IMR-90 (cell line): ENCODE data around the gene RESF1. TPM values are rescaled to one million over a fixed set of nuclear protein-coding genes. Genes with fewer than 3 reads are reported as not detected.

Experiments used
- ATAC-seq: fragments of 200-7000 bp; cut with Tn5 transposase; 2 replicates; pipeline ENCODE4 v1.9.1; 2020; ENCODE audit warnings: low read depth, mild to moderate bottlenecking, moderate library complexity
- BruUV-seq: library from RNA; stranded (reverse); fragments of 400-500 nt; replicated peaks from 2 replicates; lab custom pipeline; 2021; lab: Mats Ljungman, UMichigan
- CTCF ChIA-PET: fragments of 300-600 bp; formaldehyde crosslinking; extraction: SDS; loops from one replicate; lab custom pipeline; 2021; ENCODE audit warnings: antibody characterized with exemption; lab: Yijun Ruan, JAX
- POLR2A ChIA-PET: fragments of 300-600 bp; sonication (Branson Sonifier 250); formaldehyde crosslinking; loops from one replicate; lab custom pipeline; 2022; ENCODE audit warnings: antibody characterized with exemption; ENCODE audit not compliant: unreplicated experiment; lab: Charles Lee
- DNase-seq: peaks from one replicate; pipeline ENCODE4 v3.0.0; 2013
- H2AFZ ChIP-seq: replicated peaks from 2 replicates; pipeline ENCODE3; 2013; ENCODE audit warnings: low read length, mild to moderate bottlenecking; ENCODE audit not compliant: poor library complexity
- H2AK5ac ChIP-seq: 2 replicates; pipeline ENCODE4 v1.6.1; 2013; ENCODE audit warnings: low read depth, low read length, inconsistent platforms
- H2AK9ac ChIP-seq: replicated peaks from 2 replicates; pipeline ENCODE3; 2013; ENCODE audit warnings: mild to moderate bottlenecking, low read depth, low read length, moderate library complexity; ENCODE audit not compliant: poor library complexity
- H2BK120ac ChIP-seq: 2 replicates; pipeline ENCODE4 v1.6.1; 2013; ENCODE audit warnings: low read depth, low read length, inconsistent platforms
- H2BK15ac ChIP-seq: 3 replicates; pipeline ENCODE4 v1.6.1; 2013; ENCODE audit warnings: low read depth, low read length, inconsistent platforms
- H2BK20ac ChIP-seq: 2 replicates; pipeline ENCODE4 v1.6.1; 2013; ENCODE audit warnings: low read depth, mild to moderate bottlenecking, inconsistent platforms, low read length, moderate library complexity
- H2BK5ac ChIP-seq: 2 replicates; pipeline ENCODE4 v1.6.1; 2013; ENCODE audit warnings: mild to moderate bottlenecking, low read depth, low read length, inconsistent platforms; ENCODE audit not compliant: poor library complexity, severe bottlenecking
- H3K14ac ChIP-seq: replicated peaks from 2 replicates; pipeline ENCODE4 v1.6.1; 2013; ENCODE audit warnings: low read depth, low read length, inconsistent platforms
- H3K18ac ChIP-seq: 2 replicates; pipeline ENCODE4 v1.6.1; 2013; ENCODE audit warnings: low read depth, low read length, control low read depth
- H3K23ac ChIP-seq: 2 replicates; pipeline ENCODE4 v1.6.1; 2013; ENCODE audit warnings: low read depth, low read length, inconsistent platforms
- H3K27ac ChIP-seq: 2 replicates; pipeline ENCODE4 v1.5.1; 2013; ENCODE audit warnings: mild to moderate bottlenecking, control low read depth, low read length; ENCODE audit not compliant: insufficient read depth
- H3K27me3 ChIP-seq: 2 replicates; pipeline ENCODE4 v1.6.1; 2013; ENCODE audit warnings: low read length; ENCODE audit not compliant: control insufficient read depth, insufficient read depth
- H3K36me3 ChIP-seq: 2 replicates; pipeline ENCODE4 v1.6.1; 2013; ENCODE audit warnings: low read length, mixed read lengths; ENCODE audit not compliant: control insufficient read depth, insufficient read depth
- H3K4ac ChIP-seq: 2 replicates; pipeline ENCODE4 v1.6.1; 2013; ENCODE audit warnings: low read depth, low read length, inconsistent platforms
- H3K4me1 ChIP-seq: 2 replicates; pipeline ENCODE4 v1.6.1; 2013; ENCODE audit warnings: low read length, mixed read lengths; ENCODE audit not compliant: control insufficient read depth, insufficient read depth
- H3K4me2 ChIP-seq: 2 replicates; pipeline ENCODE4 v1.6.1; 2013; ENCODE audit warnings: low read depth, mild to moderate bottlenecking, control low read depth, low read length, moderate library complexity
- H3K4me3 ChIP-seq: 2 replicates; pipeline ENCODE4 v1.5.1; 2013; ENCODE audit warnings: low read depth, mild to moderate bottlenecking, control low read depth, low read length, moderate library complexity; ENCODE audit not compliant: insufficient read depth
- H3K56ac ChIP-seq: 2 replicates; pipeline ENCODE4 v1.6.1; 2013; ENCODE audit warnings: low read length, inconsistent platforms; ENCODE audit not compliant: insufficient read depth; ENCODE audit errors: extremely low read depth
- H3K79me1 ChIP-seq, 2 experiments: 2 replicates each; pipeline ENCODE4 v1.6.1; 2013; ENCODE audit warnings: low read length in 2 of 2, inconsistent platforms in 1 of 2, low read depth in 1 of 2
- H3K9ac ChIP-seq: 2 replicates; pipeline ENCODE4 v1.6.1; 2013; ENCODE audit warnings: low read depth, low read length, control low read depth
- H3K9me1 ChIP-seq: 2 replicates; pipeline ENCODE4 v1.6.1; 2013; ENCODE audit warnings: low read length, inconsistent platforms; ENCODE audit not compliant: insufficient read depth
- H3K9me3 ChIP-seq: 2 replicates; pipeline ENCODE4 v1.6.1; 2013; ENCODE audit warnings: low read length; ENCODE audit not compliant: control insufficient read depth, insufficient read depth
- H4K20me1 ChIP-seq: 2 replicates; pipeline ENCODE4 v1.6.1; 2013; ENCODE audit warnings: low read length, inconsistent platforms; ENCODE audit not compliant: insufficient read depth
- H4K5ac ChIP-seq: 2 replicates; pipeline ENCODE4 v1.6.1; 2013; ENCODE audit warnings: mild to moderate bottlenecking, low read depth, low read length, control low read depth
- H4K8ac ChIP-seq, 2 experiments: 2 replicates each; pipeline ENCODE4 v1.6.1; 2013; ENCODE audit warnings: low read depth in 2 of 2, low read length in 2 of 2, control low read depth in 1 of 2, inconsistent platforms in 1 of 2
- H4K91ac ChIP-seq: 2 replicates; pipeline ENCODE4 v1.6.1; 2013; ENCODE audit warnings: low read depth, low read length, inconsistent platforms; ENCODE audit not compliant: insufficient read depth
- RCOR1 ChIP-seq: IDR thresholded peaks from 2 replicates; pipeline ENCODE4 v1.6.1; 2012; ENCODE audit warnings: mild to moderate bottlenecking, low read length, improper control_type of control experiment; ENCODE audit not compliant: insufficient replicate concordance
- WGBS, 2 experiments: methylation state at CpG; one replicate each; pipeline versions ENCODE4 v1.1.5 to v1.1.7; 2013; ENCODE audit warnings: missing lambda C conversion rate in 2 of 2; ENCODE audit not compliant: insufficient read length in 1 of 2; ENCODE audit errors: extremely low coverage in 2 of 2; 5-methylcytosine and 5-hydroxymethylcytosine counted together
- dilution Hi-C: fragments of 300-500 bp; cut with HindIII; formaldehyde crosslinking; loops from one replicate; pipeline ENCODE4 v1.14.3; 2018; ENCODE audit warnings: low sequenced_read_pairs; ENCODE audit not compliant: unreplicated experiment
- in situ Hi-C: fragments of 300-500 bp; cut with MboI; formaldehyde crosslinking; loops from 3 replicates; pipeline ENCODE4 v1.14.3; 2019; ENCODE audit warnings: low sequenced_read_pairs, inconsistent platforms, mixed read lengths
- intact Hi-C: fragments of 100-400 bp; cut with micrococcal nuclease; formaldehyde crosslinking; loops from 2 replicates; pipeline ENCODE4 v1.10.0; 2022
- polyA plus RNA-seq, 3 experiments: library from polyadenylated mRNA; depleted of rRNA; stranded (reverse); fragments of >200 nt; gene quantifications; 2 replicates each; pipeline ENCODE4 v1.2.3, GENCODE V29; 2012; ENCODE audit warnings: low replicate concordance in 1 of 3
- total RNA-seq: library from RNA; depleted of rRNA; stranded (reverse); fragments of >200 nt; gene quantifications from 2 replicates; pipeline ENCODE4 v1.2.3, GENCODE V29; 2012
- TF ChIP-seq, protein P1 (sequence below): fragments of 150-350 bp; IDR thresholded peaks from 2 replicates; pipeline ENCODE4 v1.6.1; 2017; ENCODE audit warnings: mild to moderate bottlenecking, antibody characterized with exemption, low read length, low read depth

RESF1 gene
- total and polyA plus RNA-seq, 2 of the 4 experiments (the other 2 are of a cell fraction): 5.0 to 7.3 TPM

DNA sequence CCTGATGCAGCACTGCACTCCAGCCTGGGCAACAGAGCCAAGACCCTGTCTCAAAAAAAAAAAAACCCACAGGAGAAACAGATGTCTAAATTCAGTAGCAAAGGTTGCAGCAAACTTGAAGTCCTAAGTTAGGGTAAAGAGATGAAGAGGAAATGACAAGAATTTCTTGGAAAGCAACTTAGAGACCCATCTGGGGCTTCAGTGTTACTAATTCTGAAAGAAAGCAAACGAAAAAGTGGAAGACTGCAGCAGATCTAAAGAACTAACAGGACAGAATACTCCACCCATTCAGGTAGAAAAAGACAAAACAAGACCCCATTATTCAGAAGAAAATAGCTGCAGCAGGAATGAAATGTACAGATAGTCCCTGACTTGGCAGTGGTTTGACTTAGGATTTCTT lies 31.9 kb downstream of the RESF1 start:
- intact Hi-C loops: no loop called here
- Histone ChIP-seq H3K9me3 (no peaks in the 10 kb centered on the region), H3K18ac (no peak overlapping the region), H2AFZ (no peak overlapping the region), H3K4me3 (no peak overlapping the region), H3K4me2 (no peak overlapping the region), H2BK5ac (no peak overlapping the region), H2BK15ac (no peak overlapping the region), H4K8ac (no peak overlapping the region), H4K20me1 (no peaks in the 10 kb centered on the region), H3K9ac (no peak overlapping the region), H3K9me1 (no peaks in the 10 kb centered on the region), H2AK5ac (no peak overlapping the region), H2BK120ac (no peak overlapping the region), H3K27ac (no peak overlapping the region), H4K91ac (no peak overlapping the region), H3K36me3 (peaks cover 6% of the 10 kb centered on the region; the same call in 1 of the 2 replicates), H3K4me1 (0 out of 2 replicates have a peak, but pooled peaks cover 3% of the 10 kb centered on the region), H2BK20ac (no peak overlapping the region), H3K56ac (no peak overlapping the region), H3K23ac (no peak overlapping the region), H2AK9ac (no peak overlapping the region), H3K79me1 (peaks cover 6 to 8% of the 10 kb centered on the region in 2 experiments; a peak in 3 of 4 replicates), H3K4ac (no peak overlapping the region), H3K27me3 (no peaks in the 10 kb centered on the region), H4K5ac (no peak overlapping the region), H3K14ac (no peak overlapping the region)
- ATAC-seq: no peak
- no peak for DNase-seq
- WGBS, 2 experiments: no CpG with 5 or more reads among the region's 1 CpG
- in situ Hi-C loops: no loop called here
- CTCF ChIA-PET: no interaction called here
- no TSS peak for BruUV-seq
- TF ChIP-seq RCOR1: no peak
- TF ChIP-seq, protein P1, sequence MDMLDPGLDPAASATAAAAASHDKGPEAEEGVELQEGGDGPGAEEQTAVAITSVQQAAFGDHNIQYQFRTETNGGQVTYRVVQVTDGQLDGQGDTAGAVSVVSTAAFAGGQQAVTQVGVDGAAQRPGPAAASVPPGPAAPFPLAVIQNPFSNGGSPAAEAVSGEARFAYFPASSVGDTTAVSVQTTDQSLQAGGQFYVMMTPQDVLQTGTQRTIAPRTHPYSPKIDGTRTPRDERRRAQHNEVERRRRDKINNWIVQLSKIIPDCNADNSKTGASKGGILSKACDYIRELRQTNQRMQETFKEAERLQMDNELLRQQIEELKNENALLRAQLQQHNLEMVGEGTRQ: no peak
- POLR2A ChIA-PET: no interaction called here
- dilution Hi-C loops: no loop called here
